Measurements from ENCODE around the gene NOXO1. TPM values are rescaled to one million over a fixed set of nuclear protein-coding genes. Genes with fewer than 3 reads are reported as not detected.

NOXO1 gene
- total RNA-seq, 4 donors from 2014 or later: not detected

DNA sequence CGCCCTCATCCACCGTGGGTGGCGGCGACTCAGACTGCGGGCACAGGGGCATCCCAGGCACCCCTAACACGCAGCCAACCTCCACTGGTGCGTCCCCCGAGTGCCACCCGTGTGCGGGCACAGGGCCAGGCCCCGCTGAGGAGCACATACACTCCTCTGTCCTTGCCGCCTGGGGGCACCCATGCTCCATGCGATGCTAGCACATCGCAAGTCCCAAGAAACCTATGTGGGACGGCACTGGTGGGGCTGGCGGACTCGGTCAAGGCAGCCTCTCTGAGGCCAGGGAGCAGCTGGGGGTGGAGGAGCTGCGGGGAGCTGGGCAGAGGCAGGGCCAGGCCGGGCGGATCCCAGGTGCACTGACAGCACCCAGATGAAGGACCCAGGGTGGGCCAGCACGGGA lies 24.4 kb upstream of the NOXO1 start:
- TF ChIP-seq, protein P1, sequence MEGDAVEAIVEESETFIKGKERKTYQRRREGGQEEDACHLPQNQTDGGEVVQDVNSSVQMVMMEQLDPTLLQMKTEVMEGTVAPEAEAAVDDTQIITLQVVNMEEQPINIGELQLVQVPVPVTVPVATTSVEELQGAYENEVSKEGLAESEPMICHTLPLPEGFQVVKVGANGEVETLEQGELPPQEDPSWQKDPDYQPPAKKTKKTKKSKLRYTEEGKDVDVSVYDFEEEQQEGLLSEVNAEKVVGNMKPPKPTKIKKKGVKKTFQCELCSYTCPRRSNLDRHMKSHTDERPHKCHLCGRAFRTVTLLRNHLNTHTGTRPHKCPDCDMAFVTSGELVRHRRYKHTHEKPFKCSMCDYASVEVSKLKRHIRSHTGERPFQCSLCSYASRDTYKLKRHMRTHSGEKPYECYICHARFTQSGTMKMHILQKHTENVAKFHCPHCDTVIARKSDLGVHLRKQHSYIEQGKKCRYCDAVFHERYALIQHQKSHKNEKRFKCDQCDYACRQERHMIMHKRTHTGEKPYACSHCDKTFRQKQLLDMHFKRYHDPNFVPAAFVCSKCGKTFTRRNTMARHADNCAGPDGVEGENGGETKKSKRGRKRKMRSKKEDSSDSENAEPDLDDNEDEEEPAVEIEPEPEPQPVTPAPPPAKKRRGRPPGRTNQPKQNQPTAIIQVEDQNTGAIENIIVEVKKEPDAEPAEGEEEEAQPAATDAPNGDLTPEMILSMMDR (IDR thresholded peaks at IDR 0.05): no peak
- DNase-seq (ENCODE audit: low spot score) (no peak), ATAC-seq (ENCODE audit: low FRiP score) (no peak)

DNA sequence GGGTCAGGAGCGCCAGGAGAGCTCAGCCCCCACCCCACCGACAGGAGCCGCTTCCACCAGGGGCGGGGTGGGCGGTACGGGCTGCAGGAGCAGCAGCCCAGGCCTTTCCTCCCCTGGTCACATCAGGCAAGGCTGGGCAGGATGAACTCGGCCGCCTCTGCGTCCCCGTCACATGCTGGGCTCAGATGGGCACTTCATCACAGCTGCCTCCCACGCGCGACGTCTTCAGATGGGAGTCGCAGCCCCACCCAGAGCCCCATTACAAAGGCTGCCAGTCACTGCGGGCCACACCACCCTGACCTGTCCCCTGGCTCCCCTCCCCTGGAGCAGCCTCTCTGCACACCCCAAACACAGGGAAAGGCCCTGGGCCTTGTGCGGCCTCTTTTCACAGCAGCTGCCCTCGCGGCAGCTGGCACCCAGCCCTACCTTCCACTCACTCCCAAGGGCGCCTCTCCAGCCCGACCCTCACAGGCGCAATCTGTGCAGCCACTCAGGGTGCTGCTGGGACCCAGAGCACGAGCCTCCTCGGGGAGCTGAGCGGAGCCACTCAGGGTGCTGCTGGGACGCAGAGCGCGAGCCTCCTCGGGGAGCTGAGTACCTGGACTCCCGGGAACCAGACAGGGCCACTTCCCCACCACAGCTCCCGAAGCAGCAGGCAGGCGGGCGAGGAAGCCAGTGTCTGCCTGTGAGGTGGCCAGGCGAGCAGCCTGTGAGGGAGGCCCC lies 23.7 kb upstream of the NOXO1 start:
- TF ChIP-seq, protein P1 (IDR thresholded peaks at IDR 0.05): no peak
- DNase-seq (ENCODE audit: low spot score) (no peak), ATAC-seq (ENCODE audit: low FRiP score) (no peak)

GRCh38 chr16:2003827-2004641 lies 22.8 kb upstream of the NOXO1 start:
- ATAC-seq (ENCODE audit: low FRiP score) (no peak), DNase-seq (ENCODE audit: low spot score) (peak; percentile 77)
- TF ChIP-seq, protein P1 (IDR thresholded peaks at IDR 0.05): peak in 1 of 3 donors; percentile 90

- no peak for DNase-seq (ENCODE audit: low spot score)
- no peak for ATAC-seq (ENCODE audit: low FRiP score)
- TF ChIP-seq, protein P1 (IDR thresholded peaks at IDR 0.05): no peak
These were observed 22.1 kb upstream of the NOXO1 start for GRCh38 chr16:2003231-2003826.

- ATAC-seq (ENCODE audit: low FRiP score) (no peak), DNase-seq (ENCODE audit: low spot score) (no peak)
- TF ChIP-seq, protein P1 (IDR thresholded peaks at IDR 0.05): no peak
These were observed 21.3 kb upstream of the NOXO1 start for GRCh38 chr16:2002406-2003230.

DNA sequence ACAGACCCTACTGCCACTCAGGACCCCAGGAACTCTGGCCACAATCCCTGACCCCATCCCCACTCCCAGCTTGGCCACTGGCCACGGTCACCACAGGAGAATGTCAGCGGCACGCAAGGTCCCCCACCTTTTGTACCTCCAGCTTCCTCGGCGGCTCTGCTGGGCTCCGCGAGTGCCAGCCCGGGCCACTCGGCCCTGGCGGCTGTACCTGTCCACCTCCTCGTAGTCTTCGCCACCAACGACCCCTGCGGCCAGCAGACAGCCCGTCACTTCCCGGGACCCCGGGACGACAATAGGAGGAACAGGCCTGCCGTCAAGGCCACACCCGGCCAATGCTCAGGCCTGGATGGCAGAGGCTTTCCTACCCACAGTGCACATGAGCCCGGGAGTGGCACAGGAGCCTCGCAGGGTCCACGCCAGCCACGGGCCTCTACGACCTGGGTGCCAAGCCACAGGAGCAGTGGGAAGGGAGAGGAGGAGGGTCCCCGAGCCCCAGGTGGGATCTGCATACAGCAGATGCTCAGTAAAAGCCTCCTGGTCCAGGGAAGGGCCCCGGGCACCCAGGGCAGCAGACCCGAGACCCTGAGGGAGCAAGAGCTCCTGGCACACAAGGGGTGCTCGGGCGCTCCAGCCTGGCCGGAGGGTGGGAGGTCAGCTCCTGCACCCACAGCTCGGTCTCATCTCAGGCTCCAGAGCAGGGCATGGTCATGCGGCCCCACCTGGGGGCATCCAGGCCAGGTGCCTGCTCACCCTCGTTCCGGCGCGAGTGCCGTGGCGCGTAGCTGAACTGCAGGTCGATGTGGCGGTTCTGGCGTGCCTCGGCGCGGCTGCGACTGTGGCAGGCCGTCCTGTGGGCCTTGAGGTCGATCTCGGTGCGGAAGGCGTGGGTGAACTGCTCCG lies 20.4 kb upstream of the NOXO1 start:
- ATAC-seq (ENCODE audit: low FRiP score) (no peak), DNase-seq (ENCODE audit: low spot score) (no peak)
- TF ChIP-seq, protein P1 (IDR thresholded peaks at IDR 0.05): no peak

All from omental fat pad (tissue), 4 donors.